HG03439 (cell line): ENCODE measurements around the gene NTS.

Experiments
- ATAC-seq: cut with Tn5 transposase; IDR thresholded peaks from one replicate; pipeline ENCODE4 v1.9.1; 2021; ENCODE audit warnings: mild to moderate bottlenecking, moderate library complexity; ENCODE audit not compliant: unreplicated experiment

Gene NTS

DNA sequence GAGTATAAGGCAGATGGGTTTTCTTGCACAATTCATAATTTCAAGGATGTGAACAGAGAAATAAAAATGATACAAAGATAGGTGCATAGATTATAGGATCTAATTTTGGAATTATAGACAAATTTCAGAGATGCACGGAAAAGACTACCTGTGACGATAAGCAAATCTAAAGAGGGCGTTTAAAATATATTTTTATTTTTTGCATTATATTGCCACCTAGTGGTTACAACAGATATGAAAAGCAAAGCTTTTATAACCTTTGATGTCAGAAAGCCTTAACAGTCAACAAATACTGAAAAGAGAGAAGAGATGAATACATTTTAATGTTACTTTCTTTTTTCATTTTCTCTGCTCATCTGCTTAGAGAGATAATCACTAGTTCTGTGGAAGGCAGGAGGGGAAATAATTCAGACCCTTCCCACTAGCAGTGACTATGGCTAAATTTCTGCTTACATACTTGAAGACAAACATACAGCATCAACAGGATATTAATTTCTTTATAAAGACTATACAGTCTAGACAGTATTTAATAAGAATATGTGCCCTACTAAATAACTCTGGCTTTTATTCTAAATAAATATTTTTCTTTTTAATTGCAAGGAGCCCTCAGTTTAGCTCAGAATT is 46.3 kb downstream of the NTS start:
- no peak for ATAC-seq

DNA sequence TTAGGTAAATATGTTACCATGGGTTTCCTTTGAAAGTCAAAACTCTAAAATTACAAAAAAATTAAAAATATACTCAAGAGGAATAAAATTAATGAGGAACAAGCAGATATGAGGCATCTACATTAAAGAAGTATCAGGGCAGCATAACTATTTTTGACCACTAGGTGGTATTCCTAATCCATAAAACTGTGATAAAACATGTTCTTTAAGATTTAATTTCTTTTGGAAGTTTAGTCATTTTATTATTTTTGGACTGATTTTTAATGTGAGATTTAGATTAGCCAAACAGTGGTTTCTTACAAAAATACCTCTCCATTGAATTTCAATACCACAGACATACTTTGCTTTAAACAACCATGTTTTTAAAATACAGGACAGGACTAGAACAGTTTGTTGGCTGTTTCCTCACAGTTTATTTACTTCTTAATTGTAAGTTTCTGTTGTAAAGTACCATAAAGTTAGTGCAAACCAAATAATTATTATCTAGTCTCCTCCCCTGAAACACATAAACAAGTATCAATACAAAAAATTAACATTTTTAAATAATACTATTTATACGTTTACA is 49.8 kb downstream of the NTS start:
- no peak for ATAC-seq

DNA sequence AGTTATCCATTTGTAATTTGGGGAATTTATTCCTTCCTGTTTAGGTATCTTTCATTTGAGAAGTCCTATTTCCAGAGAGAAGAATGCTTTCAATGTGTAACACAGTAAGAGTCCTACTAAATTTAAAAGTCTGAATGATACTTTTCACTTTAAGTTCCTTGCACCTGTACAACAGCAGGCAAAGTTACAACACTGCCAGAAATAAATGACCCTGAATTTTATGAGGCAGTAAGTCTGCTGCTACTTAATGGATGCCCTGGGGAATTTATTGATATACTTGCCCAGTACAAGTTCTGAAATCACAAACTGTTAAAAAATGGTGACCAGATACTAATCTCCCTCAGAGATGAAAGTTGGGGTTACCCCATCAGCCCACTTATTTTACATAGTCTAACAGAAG is 53.1 kb downstream of the NTS start:
- no peak for ATAC-seq
